Measurements from ENCODE around the gene SPAST.
"Not testable (repeated sequence)": the region's sequence is repeated elsewhere in the genome, so short reads cannot be mapped to it uniquely, and the experiment has no call there.

The SPAST gene

DNA sequence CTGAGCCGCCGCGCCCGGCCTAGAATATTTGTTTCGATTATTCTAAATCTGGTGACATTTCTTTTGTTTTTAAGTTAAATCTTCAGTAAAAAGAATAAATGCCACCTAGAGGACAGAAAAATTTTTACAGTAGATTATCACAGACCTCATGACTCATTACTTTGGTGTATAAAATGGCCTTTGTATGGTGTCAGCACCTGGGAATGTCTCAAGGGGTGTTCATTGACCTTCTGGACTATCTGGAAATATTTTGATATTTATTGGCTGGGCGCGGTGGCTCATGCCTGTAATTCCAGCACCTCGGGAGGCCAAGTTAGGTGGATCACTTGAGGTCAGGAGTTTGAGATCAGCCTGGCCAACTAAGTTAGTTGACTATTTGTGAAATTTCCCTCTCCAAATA, 72.1 kb downstream of the SPAST start:
- FAIRE-seq (peak; percentile 9), DNase-seq (ENCODE audit: insufficient read length) (no peak)
- TF ChIP-seq POLR2AphosphoS5 (IDR thresholded peaks at IDR 0.05; ENCODE audit: low read depth, low read length) (no peak), TAF1 (IDR thresholded peaks at IDR 0.05; ENCODE audit: borderline replicate concordance, low read depth, low read length) (no peak), POLR2A (IDR thresholded peaks at IDR 0.05; ENCODE audit: low read depth, low read length) (no peak)

DNA sequence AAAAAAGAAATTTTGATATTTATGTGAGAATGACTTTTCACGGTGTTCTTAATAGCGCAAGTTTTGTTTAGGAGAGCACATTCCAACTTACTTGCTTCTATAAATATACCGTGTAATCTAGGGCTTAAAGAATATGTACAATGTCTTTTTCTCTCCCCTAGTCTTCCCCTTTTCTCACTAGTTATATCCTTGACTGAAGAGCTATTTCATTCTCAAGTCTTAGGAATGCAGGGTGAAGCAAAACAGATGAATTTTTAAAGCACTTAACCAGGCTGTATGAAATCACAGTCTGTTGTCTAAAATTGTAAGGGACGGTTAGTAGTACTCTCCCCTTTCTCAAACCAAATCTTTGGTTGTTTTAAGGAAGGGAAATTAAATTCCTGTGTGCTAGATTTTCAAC, 72.7 kb downstream of the SPAST start:
- FAIRE-seq: no peak
- DNase-seq (ENCODE audit: insufficient read length): no peak
- TF ChIP-seq TAF1 (IDR thresholded peaks at IDR 0.05; ENCODE audit: borderline replicate concordance, low read depth, low read length) (no peak), POLR2AphosphoS5 (IDR thresholded peaks at IDR 0.05; ENCODE audit: low read depth, low read length) (no peak), POLR2A (IDR thresholded peaks at IDR 0.05; ENCODE audit: low read depth, low read length) (no peak)

- FAIRE-seq; DNase-seq (ENCODE audit: insufficient read length): not testable (repeated sequence)
Measured at GRCh38 chr2:32151544-32151943, 88.2 kb downstream of the SPAST start.

DNA sequence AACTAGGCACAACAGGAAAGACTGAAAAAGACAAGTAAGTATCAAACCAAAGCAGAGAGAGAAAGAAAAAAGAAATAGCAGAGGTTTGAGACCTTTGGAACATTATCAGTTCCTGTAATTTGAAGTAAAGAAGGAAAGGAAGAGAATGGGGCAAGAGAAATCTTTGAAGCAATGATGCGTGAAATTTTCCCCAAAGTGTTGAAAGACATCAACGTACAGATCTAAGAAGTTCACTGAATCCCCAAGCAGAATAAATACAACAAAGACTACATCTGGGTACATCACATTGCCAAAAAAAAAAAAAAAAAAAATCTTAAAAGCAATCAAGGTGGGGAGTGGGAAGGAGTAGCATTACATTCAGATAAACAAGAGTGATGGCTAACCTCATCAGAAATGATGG, 96.3 kb downstream of the SPAST start:
- DNase-seq (ENCODE audit: insufficient read length) (no peak), FAIRE-seq (no peak)
- TF ChIP-seq POLR2A (IDR thresholded peaks at IDR 0.05; ENCODE audit: low read depth, low read length) (no peak), TAF1 (IDR thresholded peaks at IDR 0.05; ENCODE audit: borderline replicate concordance, low read depth, low read length) (no peak), POLR2AphosphoS5 (IDR thresholded peaks at IDR 0.05; ENCODE audit: low read depth, low read length) (no peak)

GRCh38 chr2:32161296-32161695, 97.9 kb downstream of the SPAST start:
- FAIRE-seq (no peak), DNase-seq (ENCODE audit: insufficient read length) (no peak)
- TF ChIP-seq TAF1 (IDR thresholded peaks at IDR 0.05; ENCODE audit: borderline replicate concordance, low read depth, low read length) (no peak), POLR2AphosphoS5 (IDR thresholded peaks at IDR 0.05; ENCODE audit: low read depth, low read length) (no peak), POLR2A (IDR thresholded peaks at IDR 0.05; ENCODE audit: low read depth, low read length) (no peak)

DNA sequence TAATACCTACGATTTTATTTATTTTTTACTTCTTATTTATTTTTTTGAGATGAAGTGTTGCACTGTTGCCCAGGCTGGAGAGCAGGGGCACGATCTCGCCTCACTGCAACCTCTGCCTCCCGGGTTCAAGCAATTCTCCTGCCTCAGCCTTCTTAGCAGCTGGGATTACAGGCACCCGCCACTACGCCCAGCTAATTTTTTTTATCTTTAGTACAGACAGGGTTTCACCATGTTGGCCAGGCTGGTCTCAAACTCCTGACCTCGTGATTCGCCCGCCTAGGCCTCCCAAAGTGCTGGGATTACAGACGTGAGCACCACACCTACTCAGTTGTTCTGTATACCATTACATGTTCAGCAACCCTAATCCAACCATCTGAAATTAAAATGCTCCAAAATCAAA, 100.9 kb downstream of the SPAST start:
- not testable (repeated sequence) for FAIRE-seq; DNase-seq (ENCODE audit: insufficient read length)

GRCh38 chr2:32165027-32165347, 101.6 kb downstream of the SPAST start:
- not testable (repeated sequence) for FAIRE-seq; DNase-seq (ENCODE audit: insufficient read length)

GRCh38 chr2:32166115-32166574, 102.8 kb downstream of the SPAST start:
- TF ChIP-seq TAF1 (IDR thresholded peaks at IDR 0.05; ENCODE audit: borderline replicate concordance, low read depth, low read length) (no peak), POLR2A (IDR thresholded peaks at IDR 0.05; ENCODE audit: low read depth, low read length) (no peak), POLR2AphosphoS5 (IDR thresholded peaks at IDR 0.05; ENCODE audit: low read depth, low read length) (no peak)
- FAIRE-seq (no peak), DNase-seq (ENCODE audit: insufficient read length) (no peak)

GRCh38 chr2:32168513-32168912, 105.2 kb downstream of the SPAST start:
- DNase-seq (ENCODE audit: insufficient read length): peak; percentile 14
- no peak for FAIRE-seq

DNA sequence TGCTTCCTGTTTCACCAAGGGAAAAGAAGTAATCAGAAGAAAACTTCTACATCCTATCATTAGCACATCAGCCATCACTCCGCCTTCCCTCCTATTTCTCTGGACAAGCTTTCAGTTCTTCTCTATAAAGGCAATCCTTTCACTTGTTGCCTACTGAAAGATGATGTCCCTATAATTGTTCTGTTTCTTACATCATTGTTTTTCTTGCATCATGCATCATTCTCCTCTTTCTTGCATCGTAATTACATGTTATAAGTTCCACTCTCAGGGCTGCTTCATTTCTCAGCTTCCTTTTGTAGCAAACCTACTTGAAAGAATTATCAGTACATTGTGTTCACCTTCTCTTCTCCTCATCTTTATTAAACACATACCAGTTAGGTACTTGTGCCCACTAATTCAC, 109.5 kb downstream of the SPAST start:
- DNase-seq (ENCODE audit: insufficient read length): no peak
- TF ChIP-seq POLR2AphosphoS5 (IDR thresholded peaks at IDR 0.05; ENCODE audit: low read depth, low read length) (no peak), TAF1 (IDR thresholded peaks at IDR 0.05; ENCODE audit: borderline replicate concordance, low read depth, low read length) (no peak), POLR2A (IDR thresholded peaks at IDR 0.05; ENCODE audit: low read depth, low read length) (no peak)
- FAIRE-seq: no peak

More at GRCh38 chr2:32168513-32168912, 105.2 kb downstream of the SPAST start:
- TF ChIP-seq POLR2AphosphoS5 (IDR thresholded peaks at IDR 0.05; ENCODE audit: low read depth, low read length): no peak
- no peak for TF ChIP-seq TAF1 (IDR thresholded peaks at IDR 0.05; ENCODE audit: borderline replicate concordance, low read depth, low read length)
- no peak for TF ChIP-seq POLR2A (IDR thresholded peaks at IDR 0.05; ENCODE audit: low read depth, low read length)

- TF ChIP-seq POLR2AphosphoS5 (IDR thresholded peaks at IDR 0.05; ENCODE audit: low read depth, low read length) (no peak), POLR2A (IDR thresholded peaks at IDR 0.05; ENCODE audit: low read depth, low read length) (no peak), TAF1 (IDR thresholded peaks at IDR 0.05; ENCODE audit: borderline replicate concordance, low read depth, low read length) (no peak)
- DNase-seq (ENCODE audit: insufficient read length): no peak
- no peak for FAIRE-seq
Measured at GRCh38 chr2:32182667-32183066, 119.3 kb downstream of the SPAST start.

DNA sequence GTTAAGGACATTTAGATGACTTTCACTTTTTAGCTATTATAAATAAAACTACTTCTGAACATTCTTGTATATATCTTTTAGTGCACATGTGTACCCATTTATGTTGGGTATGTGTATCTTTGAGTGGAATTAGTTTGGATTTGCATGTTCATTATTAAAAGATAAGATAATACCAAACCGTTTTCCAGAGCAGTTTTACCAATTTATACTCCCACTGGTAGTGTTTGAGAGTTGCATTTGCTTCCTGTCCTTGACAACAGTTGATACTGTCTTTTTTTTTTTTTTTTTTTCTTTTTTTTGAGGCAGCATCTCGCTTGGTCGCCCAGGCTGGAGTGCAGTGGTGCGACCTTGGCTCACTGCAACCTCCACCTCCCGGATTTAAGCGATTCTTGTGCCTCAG, 125.7 kb downstream of the SPAST start:
- TF ChIP-seq TAF1 (IDR thresholded peaks at IDR 0.05; ENCODE audit: borderline replicate concordance, low read depth, low read length): no peak
- no peak for TF ChIP-seq POLR2AphosphoS5 (IDR thresholded peaks at IDR 0.05; ENCODE audit: low read depth, low read length)
- TF ChIP-seq POLR2A (IDR thresholded peaks at IDR 0.05; ENCODE audit: low read depth, low read length): no peak
- FAIRE-seq (no peak), DNase-seq (ENCODE audit: insufficient read length) (no peak)

DNA sequence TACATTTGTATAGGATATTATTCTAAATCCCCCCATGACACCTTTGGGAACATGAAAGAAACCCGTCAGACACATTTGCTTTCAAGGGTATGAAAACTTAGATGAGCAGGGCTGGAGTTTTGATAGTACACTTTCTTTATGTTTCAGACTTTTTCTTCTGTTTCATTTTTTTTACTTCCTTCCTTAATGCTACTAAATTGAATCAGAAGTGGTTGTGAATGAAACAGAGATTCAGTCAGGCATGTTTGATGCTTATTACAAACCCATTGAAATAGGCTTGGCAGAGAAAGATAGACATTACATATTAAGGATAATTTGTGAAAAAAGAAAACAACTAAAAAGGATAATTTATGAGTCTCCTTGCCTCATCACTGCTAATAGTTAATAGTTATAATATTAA, 129.1 kb downstream of the SPAST start:
- DNase-seq (ENCODE audit: insufficient read length) (no peak), FAIRE-seq (no peak)
- TF ChIP-seq TAF1 (IDR thresholded peaks at IDR 0.05; ENCODE audit: borderline replicate concordance, low read depth, low read length) (no peak), POLR2A (IDR thresholded peaks at IDR 0.05; ENCODE audit: low read depth, low read length) (no peak), POLR2AphosphoS5 (IDR thresholded peaks at IDR 0.05; ENCODE audit: low read depth, low read length) (no peak)
